Astrocyte (in vitro differentiated cells and primary cell): ENCODE data around the gene ESYT3. TPM values are rescaled to one million over a fixed set of nuclear protein-coding genes. Genes with fewer than 3 reads are reported as not detected.

Experiments used
- DNase-seq: peaks from one replicate; pipeline ENCODE4 v3.0.0-alpha.2; 2010; ENCODE audit warnings: low read depth
- FAIRE-seq: peaks from 2 replicates; lab custom pipeline; 2011; peaks lifted over from hg19 to GRCh38; lab: Jason Lieb, UNC
- H2AFZ ChIP-seq: 2 replicates; pipeline ENCODE4 v1.6.0; 2012; ENCODE audit warnings: low read depth, low read length, inconsistent platforms
- H3K27ac ChIP-seq: 2 replicates; pipeline ENCODE4 v1.5.1; 2011; ENCODE audit warnings: low read depth, low read length, inconsistent platforms
- H3K27me3 ChIP-seq: 2 replicates; pipeline ENCODE4 v1.6.0; 2011; ENCODE audit warnings: low read length, inconsistent platforms; ENCODE audit not compliant: insufficient read depth
- H3K36me3 ChIP-seq: 2 replicates; pipeline ENCODE4 v1.5.1; 2011; ENCODE audit warnings: low read length, inconsistent platforms; ENCODE audit not compliant: insufficient read depth
- H3K4me1 ChIP-seq: 2 replicates; pipeline ENCODE4 v1.5.1; 2011; ENCODE audit warnings: low read length, inconsistent platforms; ENCODE audit not compliant: insufficient read depth
- H3K4me2 ChIP-seq: 2 replicates; pipeline ENCODE4 v1.6.0; 2012; ENCODE audit warnings: low read length, inconsistent platforms
- H3K4me3 ChIP-seq: 2 replicates; pipeline ENCODE4 v1.5.1; 2011; ENCODE audit warnings: low read depth, mild to moderate bottlenecking, low read length, inconsistent platforms; ENCODE audit not compliant: insufficient read depth
- H3K79me2 ChIP-seq: 2 replicates; pipeline ENCODE4 v1.6.0; 2012; ENCODE audit warnings: mild to moderate bottlenecking, low read length, inconsistent platforms; ENCODE audit not compliant: insufficient read depth
- H3K9ac ChIP-seq: 2 replicates; pipeline ENCODE4 v1.6.0; 2012; ENCODE audit warnings: mild to moderate bottlenecking, low read length, inconsistent platforms
- H3K9me3 ChIP-seq: 2 replicates; pipeline ENCODE4 v1.5.1; 2012; ENCODE audit warnings: low read depth, mild to moderate bottlenecking, low read length, inconsistent platforms; ENCODE audit not compliant: insufficient read depth
- H4K20me1 ChIP-seq: 2 replicates; pipeline ENCODE4 v1.6.0; 2012; ENCODE audit warnings: low read length, inconsistent platforms; ENCODE audit not compliant: insufficient read depth
- H3K27ac Mint-ChIP-seq: one replicate; pipeline ENCODE4 v1.8.0; 2021; ENCODE audit warnings: mild to moderate bottlenecking, mixed read lengths; ENCODE audit not compliant: unreplicated experiment
- H3K27me3 Mint-ChIP-seq: one replicate; pipeline ENCODE4 v1.8.0; 2021; ENCODE audit warnings: low read depth, mixed read lengths; ENCODE audit not compliant: unreplicated experiment
- H3K36me3 Mint-ChIP-seq: one replicate; pipeline ENCODE4 v1.8.0; 2021; ENCODE audit warnings: low read depth, mixed read lengths; ENCODE audit not compliant: unreplicated experiment
- H3K4me1 Mint-ChIP-seq: one replicate; pipeline ENCODE4 v1.8.0; 2021; ENCODE audit warnings: low read depth, mixed read lengths; ENCODE audit not compliant: unreplicated experiment
- H3K4me3 Mint-ChIP-seq: one replicate; pipeline ENCODE4 v1.8.0; 2021; ENCODE audit warnings: mild to moderate bottlenecking, moderate library complexity, mixed read lengths; ENCODE audit not compliant: unreplicated experiment
- H3K9me3 Mint-ChIP-seq: one replicate; pipeline ENCODE4 v1.8.0; 2021; ENCODE audit warnings: mild to moderate bottlenecking, mixed read lengths; ENCODE audit not compliant: unreplicated experiment
- CTCF ChIP-seq: IDR thresholded peaks from 2 replicates; pipeline ENCODE4 v1.5.1; 2011; ENCODE audit warnings: low read depth, mild to moderate bottlenecking, inconsistent platforms, low read length, moderate library complexity; ENCODE audit not compliant: insufficient read depth
- EZH2 ChIP-seq: IDR thresholded peaks from 2 replicates; pipeline ENCODE4 v1.6.1; 2012; ENCODE audit warnings: mild to moderate bottlenecking, low read length, inconsistent platforms; ENCODE audit not compliant: insufficient read depth
- total RNA-seq: library from RNA; stranded (reverse); gene quantifications from 2 replicates; pipeline ENCODE4 v1.2.1, GENCODE V29; 2021

The ESYT3 gene
- total RNA-seq, 1 donor from 2014 or later, result 2.0 TPM

- Histone ChIP-seq H3K9ac (no peak overlapping the region), H3K4me2 (peak overlapping the region; percentile 88), H3K36me3 (no peaks in the 10 kb centered on the region), H3K79me2 (no peaks in the 10 kb centered on the region), H3K4me3 (peak overlapping the region; percentile 54), H4K20me1 (no peaks in the 10 kb centered on the region), H3K9me3 (no peaks in the 10 kb centered on the region), H3K4me1 (peaks cover 12% of the 10 kb centered on the region), H2AFZ (peak overlapping the region; percentile 81), H3K27me3 (peaks cover 50% of the 10 kb centered on the region), H3K27ac (no peak overlapping the region)
- peaks cover 19% of the 10 kb centered on the region for H3K4me1 Mint-ChIP-seq
- peaks cover 3% of the 10 kb centered on the region for H3K36me3 Mint-ChIP-seq
- no peak overlapping the region for H3K27ac Mint-ChIP-seq
- peak overlapping the region; percentile 72 for H3K4me3 Mint-ChIP-seq
- H3K27me3 Mint-ChIP-seq, result peaks cover 37% of the 10 kb centered on the region
- DNase-seq (no peak), FAIRE-seq (no peak)
- peak; percentile 76 for TF ChIP-seq EZH2
- no peak for TF ChIP-seq CTCF
- H3K9me3 Mint-ChIP-seq, result peaks cover 12% of the 10 kb centered on the region
These were observed 708 bp downstream of the ESYT3 start for GRCh38 chr3:138434875-138435772.

- Mint-ChIP-seq H3K4me3 (peak overlapping the region; percentile 52), H3K36me3 (peaks cover 3% of the 10 kb centered on the region), H3K27ac (peak overlapping the region; percentile 55), H3K9me3 (peaks cover 12% of the 10 kb centered on the region), H3K4me1 (peaks cover 26% of the 10 kb centered on the region), H3K27me3 (peaks cover 37% of the 10 kb centered on the region)
- Histone ChIP-seq H3K4me3 (no peak overlapping the region), H3K9ac (no peak overlapping the region), H3K9me3 (no peaks in the 10 kb centered on the region), H3K4me2 (peak overlapping the region; percentile 88), H2AFZ (peak overlapping the region; percentile 46), H4K20me1 (no peaks in the 10 kb centered on the region), H3K4me1 (peaks cover 12% of the 10 kb centered on the region), H3K27ac (no peak overlapping the region), H3K27me3 (peaks cover 50% of the 10 kb centered on the region), H3K79me2 (no peaks in the 10 kb centered on the region), H3K36me3 (no peaks in the 10 kb centered on the region)
- TF ChIP-seq CTCF (no peak), EZH2 (no peak)
- DNase-seq (no peak), FAIRE-seq (no peak)
These were observed 1.4 kb downstream of the ESYT3 start for GRCh38 chr3:138435840-138436239.

GRCh38 chr3:138437281-138437680 is 2.9 kb downstream of the ESYT3 start:
- no peaks in the 10 kb centered on the region for H3K9me3 ChIP-seq
- Mint-ChIP-seq H3K27me3 (peaks cover 32% of the 10 kb centered on the region), H3K9me3 (peaks cover 12% of the 10 kb centered on the region), H3K27ac (no peak overlapping the region), H3K4me3 (no peak overlapping the region), H3K36me3 (peaks cover 3% of the 10 kb centered on the region), H3K4me1 (peaks cover 37% of the 10 kb centered on the region)
- no peaks in the 10 kb centered on the region for H3K36me3 ChIP-seq
- H3K27me3 ChIP-seq, result peaks cover 44% of the 10 kb centered on the region
- no peak overlapping the region for H2AFZ ChIP-seq
- no peak overlapping the region for H3K4me3 ChIP-seq
- no peak overlapping the region for H3K9ac ChIP-seq
- H3K4me1 ChIP-seq, result peaks cover 22% of the 10 kb centered on the region
- no peak overlapping the region for H3K4me2 ChIP-seq
- no peak for TF ChIP-seq CTCF
- no peak for TF ChIP-seq EZH2
- H3K27ac ChIP-seq, result no peak overlapping the region
- no peaks in the 10 kb centered on the region for H3K79me2 ChIP-seq
- FAIRE-seq, result no peak
- no peak for DNase-seq
- no peaks in the 10 kb centered on the region for H4K20me1 ChIP-seq
